Loucy (cell line): Measurements from ENCODE around the gene SYNDIG1.

Experiments
- H2AFZ ChIP-seq: fragments of 200-600 bp; sonication (generic); 2 replicates; pipeline ENCODE4 v1.6.0; 2016; ENCODE audit warnings: antibody characterized with exemption, mild to moderate bottlenecking, low read length, moderate library complexity
- H3F3A ChIP-seq: fragments of 200-600 bp; 2 replicates; pipeline ENCODE4 v1.6.0; 2016; ENCODE audit warnings: antibody characterized with exemption, low read depth, mild to moderate bottlenecking
- H3K27me3 ChIP-seq: fragments of 200-600 bp; sonication (generic); 2 replicates; pipeline ENCODE4 v1.6.1; 2014; ENCODE audit warnings: low read length, mild to moderate bottlenecking; ENCODE audit not compliant: insufficient read depth, poor library complexity, severe bottlenecking
- H3K36me3 ChIP-seq: fragments of 200-600 bp; sonication (generic); 2 replicates; pipeline ENCODE4 v1.6.1; 2016; ENCODE audit warnings: low read length; ENCODE audit not compliant: insufficient read depth
- H3K4me1 ChIP-seq: fragments of 200-600 bp; sonication (generic); 2 replicates; pipeline ENCODE4 v1.5.1; 2014; ENCODE audit warnings: low read length, mild to moderate bottlenecking; ENCODE audit not compliant: insufficient read depth, poor library complexity, severe bottlenecking
- H3K4me2 ChIP-seq: fragments of 200-600 bp; sonication (generic); 2 replicates; pipeline ENCODE4 v1.6.0; 2014; ENCODE audit warnings: antibody characterized with exemption, low read length, low read depth, mild to moderate bottlenecking; ENCODE audit not compliant: poor library complexity, severe bottlenecking
- H3K4me3 ChIP-seq: fragments of 200-600 bp; sonication (generic); 2 replicates; pipeline ENCODE4 v1.5.1; 2014; ENCODE audit warnings: low read length, mild to moderate bottlenecking, mixed read lengths; ENCODE audit not compliant: poor library complexity, severe bottlenecking
- H3K79me2 ChIP-seq: fragments of 200-600 bp; sonication (generic); 2 replicates; pipeline ENCODE4 v1.6.1; 2014; ENCODE audit warnings: low read length; ENCODE audit not compliant: insufficient read depth
- H3K9ac ChIP-seq: fragments of 200-600 bp; sonication (generic); 2 replicates; pipeline ENCODE4 v1.6.0; 2014; ENCODE audit warnings: mild to moderate bottlenecking, low read depth, low read length, moderate library complexity; ENCODE audit not compliant: poor library complexity, severe bottlenecking
- H3K9me2 ChIP-seq: fragments of 200-600 bp; sonication (generic); replicated peaks from 2 replicates; pipeline ENCODE4 v1.6.1; 2016; ENCODE audit warnings: low read depth, low read length, mixed read lengths
- H3K9me3 ChIP-seq: fragments of 200-600 bp; sonication (generic); 2 replicates; pipeline ENCODE4 v1.6.1; 2014; ENCODE audit warnings: mild to moderate bottlenecking, antibody characterized with exemption, low read length, low read depth; ENCODE audit not compliant: insufficient read depth
- H4K20me1 ChIP-seq: fragments of 200-600 bp; sonication (generic); 2 replicates; pipeline ENCODE4 v1.6.0; 2014; ENCODE audit warnings: antibody characterized with exemption, low read length, mild to moderate bottlenecking; ENCODE audit not compliant: insufficient read depth, poor library complexity, severe bottlenecking
- CTCF ChIP-seq: fragments of 200-600 bp; sonication (generic); conservative IDR thresholded peaks from 2 replicates; pipeline ENCODE4 v1.5.1; 2014; ENCODE audit warnings: mild to moderate bottlenecking, antibody characterized with exemption, low read length
- EZH2phosphoT487 ChIP-seq: fragments of 200-600 bp; IDR thresholded peaks from 2 replicates; pipeline ENCODE4 v1.6.1; 2018; ENCODE audit warnings: antibody characterized with exemption, mild to moderate bottlenecking, moderate library complexity, borderline replicate concordance

SYNDIG1 gene

GRCh38 chr20:24683676-24684075 is 214.2 kb downstream of the SYNDIG1 start:
- Histone ChIP-seq H3K4me3 (no peak overlapping the region), H3K9me2 (no peaks in the 10 kb centered on the region), H3K4me1 (no peaks in the 10 kb centered on the region), H2AFZ (no peak overlapping the region), H3F3A (no peaks in the 10 kb centered on the region), H3K9me3 (peaks cover 2% of the 10 kb centered on the region; the same call in 1 of the 2 replicates), H3K79me2 (no peaks in the 10 kb centered on the region), H4K20me1 (no peaks in the 10 kb centered on the region), H3K9ac (no peak overlapping the region), H3K4me2 (no peak overlapping the region), H3K36me3 (no peaks in the 10 kb centered on the region), H3K27me3 (no peaks in the 10 kb centered on the region)
- TF ChIP-seq CTCF (no peak), EZH2phosphoT487 (no peak)

GRCh38 chr20:24684421-24684871 is 215.0 kb downstream of the SYNDIG1 start:
- H4K20me1 ChIP-seq: no peaks in the 10 kb centered on the region
- no peak overlapping the region for H3K4me2 ChIP-seq
- H3K79me2 ChIP-seq: no peaks in the 10 kb centered on the region
- no peak overlapping the region for H3K9ac ChIP-seq
- H3K27me3 ChIP-seq: no peaks in the 10 kb centered on the region
- peaks cover 2% of the 10 kb centered on the region; the same call in 1 of the 2 replicates for H3K9me3 ChIP-seq
- no peak for TF ChIP-seq EZH2phosphoT487
- no peak for TF ChIP-seq CTCF
- H3K4me3 ChIP-seq: no peak overlapping the region
- no peaks in the 10 kb centered on the region for H3K9me2 ChIP-seq
- H3F3A ChIP-seq: no peaks in the 10 kb centered on the region
- H3K36me3 ChIP-seq: no peaks in the 10 kb centered on the region
- no peak overlapping the region for H2AFZ ChIP-seq
- H3K4me1 ChIP-seq: no peaks in the 10 kb centered on the region

GRCh38 chr20:24684956-24685691 is 215.7 kb downstream of the SYNDIG1 start:
- Histone ChIP-seq H3K36me3 (no peaks in the 10 kb centered on the region), H3K4me2 (no peak overlapping the region), H3F3A (no peaks in the 10 kb centered on the region), H3K9me3 (peaks cover 2% of the 10 kb centered on the region; the same call in 1 of the 2 replicates), H3K27me3 (no peaks in the 10 kb centered on the region), H3K79me2 (no peaks in the 10 kb centered on the region), H3K9ac (no peak overlapping the region), H3K9me2 (no peaks in the 10 kb centered on the region), H4K20me1 (no peaks in the 10 kb centered on the region), H2AFZ (no peak overlapping the region), H3K4me1 (no peaks in the 10 kb centered on the region), H3K4me3 (no peak overlapping the region)
- TF ChIP-seq CTCF (no peak), EZH2phosphoT487 (no peak)
